ENCODE measurements around the gene PPIB. TPM values are rescaled to one million over a fixed set of nuclear protein-coding genes. Genes with fewer than 3 reads are reported as not detected.

PPIB gene
- total RNA-seq, 4 donors from 2014 or later = 110 to 227 (median 214) TPM

DNA sequence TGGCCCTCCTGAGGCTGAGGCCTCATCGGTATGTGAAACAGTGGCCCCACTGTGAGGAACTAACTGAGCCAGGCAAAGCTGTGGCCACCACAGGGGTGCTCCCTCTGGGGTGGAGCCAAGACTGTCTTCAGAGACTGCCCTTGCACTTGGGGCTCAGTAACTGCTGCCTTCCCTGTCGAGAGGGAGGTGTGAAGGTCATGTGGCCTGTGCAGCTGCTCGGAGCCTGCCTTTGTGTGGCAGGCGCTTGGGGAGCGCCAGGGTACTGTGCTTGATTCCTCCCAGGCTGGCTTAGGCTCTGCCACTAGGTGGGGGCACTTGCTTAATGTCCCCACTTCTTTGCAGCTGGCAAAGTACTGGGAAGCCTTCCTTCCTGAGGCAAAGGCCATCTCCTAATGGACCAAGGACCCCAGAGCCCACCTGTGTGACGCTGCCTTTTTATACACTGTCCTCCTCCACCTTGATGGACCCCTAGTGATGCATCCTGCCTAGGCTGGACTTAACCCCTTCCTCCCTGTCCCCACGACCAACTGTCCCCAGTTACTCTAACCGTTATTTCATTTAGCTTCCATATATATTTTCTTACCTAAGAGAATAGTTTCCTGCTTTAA lies 25.5 kb downstream of the PPIB start:
- H3K36me3 ChIP-seq = peaks cover 59 to 87% (median 80%) of the 10 kb centered on the region in 4 donors
- no peaks in the 10 kb centered on the region for H3K27me3 ChIP-seq
- H3K4me3 ChIP-seq = no peak overlapping the region
- no peaks in the 10 kb centered on the region for H3K9me3 ChIP-seq
- H3K27ac ChIP-seq (replicated peaks in 1 of 4) = no peak overlapping the region
- intact Hi-C loops (cut with DNase I) = no loop called here
- WGBS = 66% methylated on average over 6 of the region's 8 CpGs
- H3K4me1 ChIP-seq = peaks cover 0 to 9% (median 3%) of the 10 kb centered on the region in 4 donors
- DNase-seq (ENCODE audit: extremely low spot score) = no peak
- no peak for TF ChIP-seq CTCF (IDR thresholded peaks at IDR 0.05)
- no peak for TF ChIP-seq POLR2A (IDR thresholded peaks at IDR 0.05; ENCODE audit: low read depth)
- no peak for TF ChIP-seq POLR2AphosphoS5 (IDR thresholded peaks at IDR 0.05)

- Histone ChIP-seq H3K4me3 (no peak overlapping the region), H3K9me3 (no peaks in the 10 kb centered on the region), H3K27me3 (no peaks in the 10 kb centered on the region), H3K36me3 (peaks cover 69 to 87% (median 82%) of the 10 kb centered on the region in 4 donors), H3K4me1 (peaks cover 0 to 9% (median 3%) of the 10 kb centered on the region in 4 donors), H3K27ac (replicated peaks in 1 of 4) (no peak overlapping the region)
- TF ChIP-seq EP300 (IDR thresholded peaks at IDR 0.05) (no peak), CTCF (IDR thresholded peaks at IDR 0.05) (no peak), POLR2AphosphoS5 (IDR thresholded peaks at IDR 0.05) (no peak), POLR2A (IDR thresholded peaks at IDR 0.05; ENCODE audit: low read depth) (no peak)
- no peak for DNase-seq (ENCODE audit: extremely low spot score)
- intact Hi-C loops (cut with DNase I) = no loop called here
- WGBS = 83% methylated on average over 6 of the region's 7 CpGs
These were observed 26.5 kb downstream of the PPIB start for GRCh38 chr15:64136347-64136746.

- intact Hi-C loops (cut with DNase I) = no loop called here
- H3K27ac ChIP-seq (replicated peaks in 1 of 4) = no peak overlapping the region
- H3K9me3 ChIP-seq = no peaks in the 10 kb centered on the region
- H3K36me3 ChIP-seq = peaks cover 81 to 96% (median 95%) of the 10 kb centered on the region in 4 donors
- no peaks in the 10 kb centered on the region for H3K27me3 ChIP-seq
- no peak for DNase-seq (ENCODE audit: extremely low spot score)
- H3K4me1 ChIP-seq = peaks cover 0 to 9% (median 3%) of the 10 kb centered on the region in 4 donors
- WGBS = no CpG with 5 or more reads among the region's 9 CpGs
- TF ChIP-seq EP300 (IDR thresholded peaks at IDR 0.05) = no peak
- no peak for TF ChIP-seq POLR2AphosphoS5 (IDR thresholded peaks at IDR 0.05)
- no peak for TF ChIP-seq CTCF (IDR thresholded peaks at IDR 0.05)
- no peak for TF ChIP-seq POLR2A (IDR thresholded peaks at IDR 0.05; ENCODE audit: low read depth)
- H3K4me3 ChIP-seq = no peak overlapping the region
These were observed 28.4 kb downstream of the PPIB start for GRCh38 chr15:64134345-64134829.

DNA sequence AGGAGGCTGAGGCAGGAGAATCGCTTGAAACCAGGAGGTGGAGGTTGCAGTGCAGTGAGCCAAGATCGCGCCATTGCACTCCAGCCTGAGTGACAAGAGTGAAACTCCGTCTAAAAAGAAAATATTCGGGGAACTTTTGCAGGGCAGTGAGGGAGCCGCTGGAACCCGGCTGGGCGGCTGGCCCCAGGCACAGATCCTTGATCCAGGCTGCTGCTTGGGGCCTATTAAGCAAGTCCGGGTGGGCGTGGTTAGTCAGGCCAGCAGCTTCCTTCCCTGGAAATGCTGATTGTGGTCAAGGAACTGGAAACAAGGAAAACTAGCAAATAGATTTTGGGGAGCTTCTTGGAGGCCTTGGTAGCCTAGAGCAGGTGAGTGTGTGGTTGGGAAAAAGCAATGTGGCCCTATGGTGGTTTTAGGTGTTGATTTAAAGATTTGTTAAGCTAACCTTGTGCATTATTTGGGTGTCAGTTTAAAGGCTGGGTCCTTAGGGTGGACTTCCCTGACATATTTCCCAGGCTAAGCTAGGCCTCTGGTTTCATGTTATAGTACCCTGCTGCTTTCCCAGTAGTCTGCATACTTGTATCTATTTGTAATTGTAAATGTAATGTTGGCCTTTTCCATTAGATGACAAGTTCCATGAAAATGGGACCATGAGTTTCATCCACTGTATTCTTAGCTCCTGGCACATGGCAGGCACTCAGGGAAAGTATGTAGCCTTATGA lies 29.0 kb downstream of the PPIB start:
- H3K27me3 ChIP-seq = no peaks in the 10 kb centered on the region
- DNase-seq (ENCODE audit: extremely low spot score) = no peak
- H3K27ac ChIP-seq (replicated peaks in 1 of 4) = no peak overlapping the region
- no peaks in the 10 kb centered on the region for H3K9me3 ChIP-seq
- no peak for TF ChIP-seq POLR2A (IDR thresholded peaks at IDR 0.05; ENCODE audit: low read depth)
- H3K4me3 ChIP-seq = no peak overlapping the region
- 92% methylated on average over 10 of the region's 10 CpGs for WGBS
- H3K36me3 ChIP-seq = peaks cover 86 to 100% (median 99%) of the 10 kb centered on the region in 4 donors
- intact Hi-C loops (cut with DNase I) = no loop called here
- H3K4me1 ChIP-seq = peaks cover 0 to 9% (median 3%) of the 10 kb centered on the region in 4 donors

GRCh38 chr15:64132217-64132616 lies 30.6 kb downstream of the PPIB start:
- DNase-seq (ENCODE audit: extremely low spot score) = no peak
- peaks cover 85 to 100% (median 99%) of the 10 kb centered on the region in 4 donors for H3K36me3 ChIP-seq
- no peaks in the 10 kb centered on the region for H3K27me3 ChIP-seq
- H3K27ac ChIP-seq (replicated peaks in 1 of 4) = no peak overlapping the region
- 95% methylated on average over 4 of the region's 4 CpGs for WGBS
- H3K4me1 ChIP-seq = peaks cover 0 to 9% (median 3%) of the 10 kb centered on the region in 4 donors
- intact Hi-C loops (cut with DNase I) = no loop called here
- TF ChIP-seq POLR2AphosphoS5 (IDR thresholded peaks at IDR 0.05) (no peak), POLR2A (IDR thresholded peaks at IDR 0.05; ENCODE audit: low read depth) (no peak), EP300 (IDR thresholded peaks at IDR 0.05) (no peak), CTCF (IDR thresholded peaks at IDR 0.05) (no peak)
- H3K9me3 ChIP-seq = no peaks in the 10 kb centered on the region
- H3K4me3 ChIP-seq = no peak overlapping the region

Measured in esophagus muscularis mucosa (tissue), 4 donors.